Neuronal stem cell (in vitro differentiated cells): Measurements from ENCODE around the gene CUTA.

Source experiments
- DNase-seq: peaks from one replicate; pipeline ENCODE4 v3.0.0-alpha.2; 2013; ENCODE audit warnings: low spot score
- H2AFZ ChIP-seq: one replicate; pipeline ENCODE4 v1.6.1; 2013; ENCODE audit warnings: mild to moderate bottlenecking, low read length, inconsistent platforms
- H2AK5ac ChIP-seq: 2 replicates; pipeline ENCODE4 v1.6.1; 2013; ENCODE audit warnings: low read depth, mild to moderate bottlenecking, inconsistent platforms, low read length, moderate library complexity, mixed read lengths
- H2BK120ac ChIP-seq: 2 replicates; pipeline ENCODE4 v1.6.1; 2013; ENCODE audit warnings: low read depth, mild to moderate bottlenecking, inconsistent platforms, low read length, moderate library complexity, mixed read lengths
- H2BK12ac ChIP-seq: one replicate; pipeline ENCODE4 v1.6.1; 2013; ENCODE audit warnings: low read length, inconsistent platforms
- H2BK15ac ChIP-seq: 2 replicates; pipeline ENCODE4 v1.6.1; 2013; ENCODE audit warnings: mild to moderate bottlenecking, low read length, inconsistent platforms, mixed read lengths
- H2BK5ac ChIP-seq: one replicate; pipeline ENCODE4 v1.6.1; 2013; ENCODE audit warnings: inconsistent platforms, mild to moderate bottlenecking, low read length, moderate library complexity
- H3K14ac ChIP-seq: one replicate; pipeline ENCODE4 v1.6.1; 2013; ENCODE audit warnings: low read length, inconsistent platforms
- H3K18ac ChIP-seq: 2 replicates; pipeline ENCODE4 v1.6.1; 2013; ENCODE audit warnings: low read length, inconsistent platforms
- H3K23ac ChIP-seq: 2 replicates; pipeline ENCODE4 v1.6.1; 2013; ENCODE audit warnings: low read depth, mild to moderate bottlenecking, mixed read lengths, low read length, inconsistent platforms; ENCODE audit not compliant: poor library complexity
- H3K27ac ChIP-seq: replicated peaks from 3 replicates; pipeline ENCODE4 v1.5.1; 2013; ENCODE audit warnings: low read length, inconsistent platforms
- H3K27me3 ChIP-seq, 3 experiments: 2 replicates each; pipeline ENCODE4 v1.6.1; 2013; ENCODE audit warnings: low read length in 3 of 3, mild to moderate bottlenecking in 2 of 3, inconsistent platforms in 1 of 3, low read depth in 1 of 3, mixed read lengths in 1 of 3, moderate library complexity in 1 of 3; ENCODE audit not compliant: control insufficient read depth in 3 of 3, insufficient read depth in 3 of 3
- H3K36me3 ChIP-seq, 2 donors: replicated peaks in 1 of 2; 2 replicates each; pipeline ENCODE4 v1.6.1; 2013; ENCODE audit warnings: low read length in 2 of 2; ENCODE audit not compliant: control insufficient read depth in 2 of 2, insufficient read depth in 2 of 2
- H3K4ac ChIP-seq: 2 replicates; pipeline ENCODE4 v1.6.1; 2013; ENCODE audit warnings: inconsistent platforms, mild to moderate bottlenecking, low read length, moderate library complexity
- H3K4me1 ChIP-seq, 2 donors: 1 replicate in 1 of 2; 2 replicates in 1 of 2; pipeline ENCODE4 v1.6.1; 2013; ENCODE audit warnings: low read length in 2 of 2, low read depth in 1 of 2; ENCODE audit not compliant: control insufficient read depth in 2 of 2, insufficient read depth in 1 of 2
- H3K4me2 ChIP-seq: one replicate; pipeline ENCODE4 v1.6.1; 2013; ENCODE audit warnings: mild to moderate bottlenecking, low read length, inconsistent platforms; ENCODE audit not compliant: insufficient read depth, poor library complexity, severe bottlenecking
- H3K4me3 ChIP-seq, 2 donors: 2 replicates each; pipeline ENCODE4 v1.5.1; 2013; ENCODE audit warnings: low read length in 2 of 2, mild to moderate bottlenecking in 2 of 2, inconsistent platforms in 1 of 2, moderate library complexity in 1 of 2
- H3K79me1 ChIP-seq: one replicate; pipeline ENCODE4 v1.6.1; 2013; ENCODE audit warnings: low read depth, mild to moderate bottlenecking, inconsistent platforms, low read length, moderate library complexity
- H3K9ac ChIP-seq: one replicate; pipeline ENCODE4 v1.6.1; 2013; ENCODE audit warnings: mild to moderate bottlenecking, low read depth, low read length, inconsistent platforms; ENCODE audit not compliant: poor library complexity
- H3K9me3 ChIP-seq, 2 donors: replicated peaks in 1 of 2; 2 replicates each; pipeline versions ENCODE3 to v1.6.1; 2013; ENCODE audit warnings: low read length in 2 of 2, mild to moderate bottlenecking in 2 of 2, inconsistent platforms in 1 of 2, low read depth in 1 of 2, mixed read lengths in 1 of 2, moderate library complexity in 1 of 2; ENCODE audit not compliant: control insufficient read depth in 2 of 2, insufficient read depth in 1 of 2
- H4K8ac ChIP-seq: one replicate; pipeline ENCODE4 v1.6.1; 2013; ENCODE audit warnings: low read depth, mild to moderate bottlenecking, inconsistent platforms, low read length, moderate library complexity
- H4K91ac ChIP-seq: one replicate; pipeline ENCODE4 v1.6.1; 2013; ENCODE audit warnings: low read length, low read depth, mild to moderate bottlenecking, inconsistent platforms; ENCODE audit not compliant: poor library complexity
- WGBS, 2 donors: extraction: QIAGEN DNeasy Blood & Tissue Kit; methylation state at CpG; one replicate each; pipeline ENCODE4 v1.1.7; 2013; ENCODE audit warnings: missing lambda C conversion rate in 2 of 2, mixed read lengths in 1 of 2; ENCODE audit not compliant: insufficient read length in 2 of 2, insufficient replicate concordance in 1 of 2; ENCODE audit errors: extremely low coverage in 2 of 2; 5-methylcytosine and 5-hydroxymethylcytosine counted together

CUTA gene

DNA sequence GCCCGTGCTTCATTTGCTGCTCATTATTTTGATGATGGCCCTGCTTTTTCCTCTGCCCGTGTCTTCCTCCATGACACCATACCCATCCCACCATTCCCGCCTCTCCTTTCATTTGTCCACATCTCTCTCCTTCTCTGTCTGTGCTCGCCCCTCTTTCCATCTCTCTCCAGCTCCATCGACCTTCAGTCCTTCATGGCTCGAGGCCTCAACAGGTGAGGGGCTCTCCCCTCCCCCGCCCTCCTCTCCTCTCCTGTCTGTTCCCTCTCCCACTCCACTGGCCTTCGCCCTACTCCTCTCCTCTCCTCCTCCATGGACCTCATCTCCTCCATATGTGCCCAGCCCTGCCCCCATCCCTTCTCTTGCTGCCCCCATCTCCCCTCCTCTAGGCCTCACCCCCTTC is 24.4 kb upstream of the CUTA start:
- Histone ChIP-seq H4K91ac (no peak overlapping the region), H2BK15ac (no peak overlapping the region), H3K4me1 (no peaks in the 10 kb centered on the region), H3K23ac (no peak overlapping the region), H4K8ac (no peak overlapping the region), H3K18ac (no peak overlapping the region), H3K4me3 (no peak overlapping the region), H3K9me3 (peaks cover 0 to 3% of the 10 kb centered on the region in 2 donors), H3K9ac (no peak overlapping the region), H2BK120ac (no peak overlapping the region), H2AFZ (no peak overlapping the region), H2BK5ac (no peak overlapping the region), H3K4ac (no peak overlapping the region), H2AK5ac (no peak overlapping the region), H3K79me1 (peaks cover 5% of the 10 kb centered on the region), H2BK12ac (no peak overlapping the region), H3K36me3 (peaks cover 82 to 96% of the 10 kb centered on the region in 2 donors), H3K4me2 (no peak overlapping the region), H3K27me3 (no peaks in the 10 kb centered on the region), H3K27ac (no peak overlapping the region), H3K14ac (no peak overlapping the region)
- no peak for DNase-seq
- no CpG with 5 or more reads among the region's 8 CpGs for WGBS, 2 donors

DNA sequence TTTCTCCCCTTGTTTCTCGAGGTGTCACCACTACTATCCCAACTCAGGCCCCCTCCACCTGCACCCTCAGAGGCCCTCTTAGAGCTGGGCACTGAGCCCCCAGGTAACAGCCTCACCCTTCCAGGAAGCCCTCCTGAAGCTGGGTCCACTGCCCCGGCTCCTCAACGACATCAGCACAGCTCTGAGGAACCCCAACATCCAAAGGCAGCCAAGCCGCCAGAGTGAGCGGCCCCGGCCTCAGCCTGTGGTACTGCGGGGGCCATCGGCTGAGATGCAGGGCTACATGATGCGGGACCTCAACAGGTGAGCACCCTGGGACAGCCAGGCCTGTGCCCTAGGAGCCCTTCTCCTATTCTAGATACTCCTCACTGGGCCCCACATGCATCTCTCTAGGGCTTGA is 23.6 kb upstream of the CUTA start:
- H3K4me3 ChIP-seq, result no peak overlapping the region
- H3K9me3 ChIP-seq, result peaks cover 0 to 3% of the 10 kb centered on the region in 2 donors
- no peak overlapping the region for H4K8ac ChIP-seq
- no peak overlapping the region for H3K14ac ChIP-seq
- H4K91ac ChIP-seq, result no peak overlapping the region
- no peak overlapping the region for H3K4me2 ChIP-seq
- H3K36me3 ChIP-seq, result peaks cover 83 to 96% of the 10 kb centered on the region in 2 donors
- no peak overlapping the region for H3K27ac ChIP-seq
- no peak overlapping the region for H3K18ac ChIP-seq
- H2BK15ac ChIP-seq, result no peak overlapping the region
- H2BK120ac ChIP-seq, result no peak overlapping the region
- no peaks in the 10 kb centered on the region for H3K4me1 ChIP-seq
- no peak overlapping the region for H2BK5ac ChIP-seq
- H3K79me1 ChIP-seq, result peaks cover 7% of the 10 kb centered on the region
- H2AFZ ChIP-seq, result no peak overlapping the region
- no peaks in the 10 kb centered on the region for H3K27me3 ChIP-seq
- no peak overlapping the region for H3K9ac ChIP-seq
- no peak overlapping the region for H2BK12ac ChIP-seq
- no peak overlapping the region for H2AK5ac ChIP-seq
- DNase-seq, result no peak
- no peak overlapping the region for H3K23ac ChIP-seq
- no CpG with 5 or more reads among the region's 9 CpGs for WGBS, 2 donors
- no peak overlapping the region for H3K4ac ChIP-seq

DNA sequence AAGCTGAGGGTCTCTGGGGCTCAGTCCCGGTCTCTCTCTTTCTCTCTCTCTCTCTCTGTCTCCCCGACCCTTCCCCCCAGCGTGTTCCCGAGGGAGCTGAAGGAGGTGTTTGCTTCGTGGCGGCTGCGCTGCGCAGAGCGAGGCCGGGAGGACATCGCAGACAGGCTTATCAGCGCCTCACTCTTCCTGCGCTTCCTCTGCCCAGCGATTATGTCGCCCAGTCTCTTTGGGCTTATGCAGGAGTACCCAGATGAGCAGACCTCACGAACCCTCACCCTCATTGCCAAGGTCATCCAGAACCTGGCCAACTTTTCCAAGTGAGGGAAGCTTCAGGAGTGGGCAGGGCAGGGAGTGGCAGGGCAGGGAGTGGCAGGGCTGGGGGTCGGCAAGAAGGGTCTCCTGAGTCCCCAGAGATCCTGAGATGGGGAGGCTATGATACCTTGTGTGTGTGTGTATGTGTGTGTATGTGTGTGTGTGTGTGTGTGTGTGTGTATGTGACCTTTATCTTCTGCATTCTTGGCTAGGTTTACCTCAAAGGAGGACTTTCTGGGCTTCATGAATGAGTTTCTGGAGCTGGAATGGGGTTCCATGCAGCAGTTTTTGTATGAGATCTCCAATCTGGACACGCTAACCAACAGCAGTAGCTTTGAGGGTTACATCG is 22.9 kb upstream of the CUTA start:
- WGBS, 2 donors, result no CpG with 5 or more reads among the region's 19 CpGs
- peaks cover 0 to 3% of the 10 kb centered on the region in 2 donors for H3K9me3 ChIP-seq
- H3K4me1 ChIP-seq, result no peaks in the 10 kb centered on the region
- peaks cover 81 to 96% of the 10 kb centered on the region in 2 donors for H3K36me3 ChIP-seq
- H2BK15ac ChIP-seq, result no peak overlapping the region
- no peaks in the 10 kb centered on the region for H3K27me3 ChIP-seq
- H3K4ac ChIP-seq, result no peak overlapping the region
- no peak overlapping the region for H3K23ac ChIP-seq
- H3K4me2 ChIP-seq, result no peak overlapping the region
- peaks cover 7% of the 10 kb centered on the region for H3K79me1 ChIP-seq
- no peak overlapping the region for H3K27ac ChIP-seq
- H3K14ac ChIP-seq, result no peak overlapping the region
- H2BK5ac ChIP-seq, result no peak overlapping the region
- H2BK120ac ChIP-seq, result no peak overlapping the region
- no peak overlapping the region for H2AK5ac ChIP-seq
- H3K18ac ChIP-seq, result no peak overlapping the region
- no peak overlapping the region for H2AFZ ChIP-seq
- DNase-seq, result no peak
- peak overlapping the region; percentile 2 for H3K9ac ChIP-seq
- no peak overlapping the region for H4K91ac ChIP-seq
- H3K4me3 ChIP-seq, result no peak overlapping the region
- H4K8ac ChIP-seq, result no peak overlapping the region
- no peak overlapping the region for H2BK12ac ChIP-seq

DNA sequence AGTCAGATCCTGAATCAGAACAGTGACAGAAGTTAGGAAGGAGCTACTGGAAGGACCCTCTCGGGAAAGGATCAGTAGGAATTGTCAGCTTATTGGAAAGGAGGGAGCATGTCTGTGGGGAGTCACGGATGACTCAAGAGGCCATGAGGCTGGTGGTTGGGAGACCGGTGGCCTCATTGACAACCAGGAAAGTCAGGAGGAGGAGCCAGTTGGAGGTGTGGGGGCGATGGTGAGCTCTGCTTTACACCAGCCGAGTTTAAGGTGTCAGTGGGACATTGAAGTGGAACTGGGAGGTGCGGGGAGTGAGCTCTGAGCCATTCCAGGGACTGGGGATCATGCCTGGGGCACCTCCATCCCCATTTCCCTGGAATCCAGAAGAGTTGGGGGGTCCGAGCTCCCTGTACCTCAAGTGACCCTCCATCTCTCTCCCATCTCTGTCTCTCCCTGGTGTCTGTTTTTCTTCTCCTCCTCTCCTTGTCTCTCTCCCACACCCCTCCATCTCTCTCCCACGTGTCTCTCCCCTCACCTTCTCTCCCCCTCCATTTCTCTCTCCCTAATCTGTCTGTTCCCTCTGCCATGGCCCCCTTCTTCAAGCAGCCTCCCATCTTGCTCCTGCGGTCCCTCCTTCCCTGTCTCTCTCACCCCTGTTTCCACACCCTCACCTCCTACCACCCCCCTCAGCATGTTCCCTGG is 22.2 kb upstream of the CUTA start:
- Histone ChIP-seq H3K4me2 (no peak overlapping the region), H3K23ac (no peak overlapping the region), H4K91ac (no peak overlapping the region), H3K9me3 (peaks cover 0 to 3% of the 10 kb centered on the region in 2 donors), H2BK15ac (no peak overlapping the region), H3K18ac (no peak overlapping the region), H4K8ac (no peak overlapping the region), H3K79me1 (peaks cover 11% of the 10 kb centered on the region), H3K4me1 (no peaks in the 10 kb centered on the region), H3K27me3 (no peaks in the 10 kb centered on the region), H3K36me3 (peaks cover 86 to 96% of the 10 kb centered on the region in 2 donors), H3K14ac (no peak overlapping the region), H3K4me3 (no peak overlapping the region), H3K4ac (no peak overlapping the region), H2BK120ac (no peak overlapping the region), H3K27ac (no peak overlapping the region), H2AK5ac (no peak overlapping the region), H2BK12ac (no peak overlapping the region), H3K9ac (no peak overlapping the region), H2BK5ac (no peak overlapping the region), H2AFZ (no peak overlapping the region)
- no CpG with 5 or more reads among the region's 9 CpGs for WGBS, 2 donors
- no peak for DNase-seq
